IgD-negative memory B cell (primary cell): Measurements from ENCODE around the gene TAMALIN. TPM values are rescaled to one million over a fixed set of nuclear protein-coding genes. Genes with fewer than 3 reads are reported as not detected.
A peak's percentile ranks its signal among the peaks of the same experiment; 100 is the strongest.

Experiments
- H3K27ac Mint-ChIP-seq, 3 donors: one replicate each; pipeline ENCODE4 v1.8.0; 2020 to 2022; ENCODE audit warnings: mild to moderate bottlenecking in 3 of 3, mixed read lengths in 3 of 3, moderate library complexity in 1 of 3
- H3K27me3 Mint-ChIP-seq: one replicate; pipeline ENCODE4 v1.8.0; 2021; ENCODE audit warnings: mixed read lengths
- H3K36me3 Mint-ChIP-seq: one replicate; pipeline ENCODE4 v1.8.0; 2020; ENCODE audit warnings: mild to moderate bottlenecking, mixed read lengths
- H3K4me1 Mint-ChIP-seq, 3 donors: one replicate each; pipeline ENCODE4 v1.8.0; 2020 to 2022; ENCODE audit warnings: mixed read lengths in 3 of 3, mild to moderate bottlenecking in 1 of 3
- H3K4me3 Mint-ChIP-seq, 4 donors: one replicate each; pipeline ENCODE4 v1.8.0; 2020 to 2022; ENCODE audit warnings: mild to moderate bottlenecking in 4 of 4, mixed read lengths in 4 of 4, moderate library complexity in 3 of 4
- H3K9me3 Mint-ChIP-seq, 3 donors: one replicate each; pipeline ENCODE4 v1.8.0; 2020 to 2021; ENCODE audit warnings: mixed read lengths in 3 of 3, mild to moderate bottlenecking in 1 of 3
- polyA plus RNA-seq: library from polyadenylated mRNA; unstranded; fragments of 300-500 nt; fragmentation: Illumina TruSeq; gene quantifications from one replicate; pipeline ENCODE4 v1.2.3, GENCODE V29; 2021

TAMALIN gene
- polyA plus RNA-seq, 1 donor from 2014 or later, result 6.4 TPM

GRCh38 chr12:52056801-52057637 is 50.3 kb downstream of the TAMALIN start:
- Mint-ChIP-seq H3K27ac (peak overlapping the region in 1 of 3 donors; percentile 62), H3K27me3 (no peaks in the 10 kb centered on the region), H3K36me3 (peaks cover 4% of the 10 kb centered on the region), H3K4me3 (no peak overlapping the region), H3K4me1 (peaks cover 0 to 5% (median 4%) of the 10 kb centered on the region in 3 donors), H3K9me3 (no peaks in the 10 kb centered on the region)

GRCh38 chr12:52057638-52058576 is 51.2 kb downstream of the TAMALIN start:
- no peaks in the 10 kb centered on the region for H3K9me3 Mint-ChIP-seq
- no peaks in the 10 kb centered on the region for H3K27me3 Mint-ChIP-seq
- H3K36me3 Mint-ChIP-seq, result peaks cover 4% of the 10 kb centered on the region
- H3K27ac Mint-ChIP-seq, result peak overlapping the region in 1 of 3 donors; percentile 62
- H3K4me1 Mint-ChIP-seq, result no peaks in the 10 kb centered on the region
- H3K4me3 Mint-ChIP-seq, result no peak overlapping the region

- no peak overlapping the region for H3K4me3 Mint-ChIP-seq
- H3K36me3 Mint-ChIP-seq, result peaks cover 4% of the 10 kb centered on the region
- no peak overlapping the region for H3K27ac Mint-ChIP-seq
- no peaks in the 10 kb centered on the region for H3K4me1 Mint-ChIP-seq
- H3K27me3 Mint-ChIP-seq, result no peaks in the 10 kb centered on the region
- H3K9me3 Mint-ChIP-seq, result no peaks in the 10 kb centered on the region
Observed at GRCh38 chr12:52058631-52059361, 52.0 kb downstream of the TAMALIN start.

GRCh38 chr12:52059582-52060497 is 53.1 kb downstream of the TAMALIN start:
- H3K9me3 Mint-ChIP-seq, result no peaks in the 10 kb centered on the region
- no peak overlapping the region for H3K4me3 Mint-ChIP-seq
- H3K27me3 Mint-ChIP-seq, result no peaks in the 10 kb centered on the region
- H3K27ac Mint-ChIP-seq, result no peak overlapping the region
- no peaks in the 10 kb centered on the region for H3K4me1 Mint-ChIP-seq
- peaks cover 4% of the 10 kb centered on the region for H3K36me3 Mint-ChIP-seq

- Mint-ChIP-seq H3K27me3 (no peaks in the 10 kb centered on the region), H3K27ac (no peak overlapping the region), H3K4me1 (no peaks in the 10 kb centered on the region), H3K36me3 (peaks cover 4% of the 10 kb centered on the region), H3K4me3 (no peak overlapping the region), H3K9me3 (no peaks in the 10 kb centered on the region)
Observed at GRCh38 chr12:52060498-52061177, 53.9 kb downstream of the TAMALIN start.

GRCh38 chr12:52061470-52062166 is 54.9 kb downstream of the TAMALIN start:
- H3K36me3 Mint-ChIP-seq, result peaks cover 4% of the 10 kb centered on the region

GRCh38 chr12:52062167-52063081 is 55.7 kb downstream of the TAMALIN start:
- Mint-ChIP-seq H3K27ac (no peak overlapping the region), H3K36me3 (peaks cover 2% of the 10 kb centered on the region)

More at GRCh38 chr12:52061470-52062166, 54.9 kb downstream of the TAMALIN start:
- no peak overlapping the region for H3K4me3 Mint-ChIP-seq
- H3K27ac Mint-ChIP-seq, result no peak overlapping the region
- H3K9me3 Mint-ChIP-seq, result no peaks in the 10 kb centered on the region
- H3K4me1 Mint-ChIP-seq, result no peaks in the 10 kb centered on the region
- H3K27me3 Mint-ChIP-seq, result no peaks in the 10 kb centered on the region

GRCh38 chr12:52063082-52063924 is 56.6 kb downstream of the TAMALIN start:
- Mint-ChIP-seq H3K27me3 (no peaks in the 10 kb centered on the region), H3K36me3 (peaks cover 2% of the 10 kb centered on the region), H3K4me3 (no peak overlapping the region), H3K4me1 (no peaks in the 10 kb centered on the region), H3K27ac (peak overlapping the region in 1 of 3 donors; percentile 56), H3K9me3 (no peaks in the 10 kb centered on the region)

More at GRCh38 chr12:52062167-52063081, 55.7 kb downstream of the TAMALIN start:
- Mint-ChIP-seq H3K4me1 (no peaks in the 10 kb centered on the region), H3K9me3 (no peaks in the 10 kb centered on the region), H3K27me3 (no peaks in the 10 kb centered on the region), H3K4me3 (no peak overlapping the region)

GRCh38 chr12:52063981-52064649 is 57.4 kb downstream of the TAMALIN start:
- peaks cover 3% of the 10 kb centered on the region in 3 donors for H3K4me1 Mint-ChIP-seq
- no peak overlapping the region for H3K27ac Mint-ChIP-seq
- peaks cover 2% of the 10 kb centered on the region for H3K36me3 Mint-ChIP-seq
- H3K9me3 Mint-ChIP-seq, result no peaks in the 10 kb centered on the region
- H3K4me3 Mint-ChIP-seq, result no peak overlapping the region
- H3K27me3 Mint-ChIP-seq, result no peaks in the 10 kb centered on the region
